Islet precursor cell (in vitro differentiated cells): Measurements from ENCODE around the gene TSC1.
"Not testable (repeated sequence)": the region's sequence is repeated elsewhere in the genome, so short reads cannot be mapped to it uniquely, and the experiment has no call there.

Source experiments
- DNase-seq: peaks from one replicate; pipeline ENCODE4 v3.0.0-alpha.2; 2018

The TSC1 gene

GRCh38 chr9:132944294-132945185 lies at the start of gene TSC1:
TSC1 (minus strand) TSS chr9:132944616; CDS start chr9:132928872, 15,744 bp downstream.
- peak; percentile 98 for DNase-seq

GRCh38 chr9:132993511-132993939 lies 49.1 kb upstream of the TSC1 start:
- DNase-seq = no peak

- DNase-seq = no peak
Measured at GRCh38 chr9:132991351-132992300, 47.2 kb upstream of the TSC1 start.

DNA sequence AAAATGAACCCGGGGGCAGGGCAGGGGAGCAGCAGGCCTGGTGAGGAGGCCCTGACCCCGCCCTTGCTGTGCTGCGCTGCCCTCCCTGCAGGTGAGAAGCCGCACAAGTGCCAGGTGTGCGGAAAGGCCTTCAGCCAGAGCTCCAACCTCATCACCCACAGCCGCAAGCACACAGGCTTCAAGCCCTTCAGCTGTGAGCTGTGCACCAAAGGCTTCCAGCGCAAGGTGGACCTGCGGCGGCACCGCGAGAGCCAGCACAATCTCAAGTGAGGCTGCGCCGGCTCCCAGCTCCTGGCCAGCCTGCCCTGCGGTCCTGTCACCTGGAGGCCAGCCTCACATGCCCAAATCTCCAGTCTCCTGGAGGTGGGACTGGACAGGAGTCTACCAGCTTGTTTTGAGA lies 46.4 kb upstream of the TSC1 start:
- no peak for DNase-seq

DNA sequence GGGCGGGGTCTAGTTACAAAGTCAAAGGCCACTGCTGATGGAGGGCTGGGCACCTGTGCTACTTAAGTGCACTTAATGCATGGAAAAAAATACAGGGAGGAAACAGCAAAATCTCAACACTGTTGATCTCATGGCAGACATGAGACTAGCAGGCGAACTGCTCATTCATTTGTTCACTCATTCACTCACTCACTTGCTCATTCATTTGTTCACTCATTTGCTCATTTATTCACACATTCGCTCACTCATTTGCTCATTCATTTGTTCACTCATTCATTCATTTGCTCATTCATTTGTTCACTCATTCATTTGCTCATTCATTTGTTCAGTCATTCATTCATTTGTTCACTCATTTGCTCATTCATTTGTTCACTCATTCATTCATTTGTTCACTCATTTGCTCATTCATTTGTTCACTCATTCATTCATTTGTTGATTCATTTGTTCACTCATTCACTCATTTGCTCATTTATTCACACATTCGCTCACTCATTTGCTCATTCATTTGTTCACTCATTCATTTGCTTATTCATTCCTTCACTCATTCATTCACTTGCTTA lies 45.7 kb upstream of the TSC1 start:
- DNase-seq = not testable (repeated sequence)

DNA sequence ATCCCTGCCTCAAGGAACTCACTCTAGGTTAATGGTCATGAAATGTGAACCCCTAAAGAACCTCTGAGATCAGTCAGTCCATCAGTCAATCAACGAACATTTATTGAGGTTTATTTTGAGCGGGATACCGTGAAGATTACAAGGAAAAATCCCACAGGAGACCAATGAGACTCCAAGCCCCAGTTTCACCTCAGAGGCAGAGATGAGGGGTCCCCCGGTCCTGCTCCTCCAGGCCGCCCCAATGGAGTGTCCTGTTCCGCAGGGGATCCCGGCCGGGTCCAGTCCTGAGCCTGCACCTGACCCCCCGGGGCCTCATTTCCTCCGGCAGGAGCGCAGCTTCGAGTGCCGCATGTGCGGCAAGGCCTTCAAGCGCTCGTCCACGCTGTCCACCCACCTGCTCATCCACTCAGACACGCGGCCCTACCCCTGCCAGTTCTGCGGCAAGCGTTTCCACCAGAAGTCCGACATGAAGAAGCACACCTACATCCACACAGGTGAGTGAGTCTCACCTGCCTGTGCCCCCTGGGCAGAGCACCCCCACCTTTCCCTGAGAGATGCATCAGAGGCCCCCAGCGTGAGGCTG lies 45.1 kb upstream of the TSC1 start:
- no peak for DNase-seq

DNA sequence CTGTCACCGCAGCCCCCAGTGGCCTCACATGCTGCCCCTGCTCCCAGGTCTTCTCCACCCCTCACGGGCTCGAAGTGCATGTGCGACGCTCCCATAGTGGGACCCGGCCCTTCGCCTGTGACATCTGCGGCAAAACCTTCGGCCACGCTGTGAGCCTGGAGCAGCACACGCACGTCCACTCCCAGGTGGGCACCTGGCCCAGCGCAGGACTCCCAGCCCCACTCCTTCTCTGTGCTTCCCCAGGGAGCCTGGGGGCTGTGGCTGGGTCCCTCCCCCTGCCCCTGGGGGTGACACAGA lies 44.5 kb upstream of the TSC1 start:
- DNase-seq = no peak

- no peak for DNase-seq
Measured at GRCh38 chr9:132988244-132989013, 44.0 kb upstream of the TSC1 start.

DNA sequence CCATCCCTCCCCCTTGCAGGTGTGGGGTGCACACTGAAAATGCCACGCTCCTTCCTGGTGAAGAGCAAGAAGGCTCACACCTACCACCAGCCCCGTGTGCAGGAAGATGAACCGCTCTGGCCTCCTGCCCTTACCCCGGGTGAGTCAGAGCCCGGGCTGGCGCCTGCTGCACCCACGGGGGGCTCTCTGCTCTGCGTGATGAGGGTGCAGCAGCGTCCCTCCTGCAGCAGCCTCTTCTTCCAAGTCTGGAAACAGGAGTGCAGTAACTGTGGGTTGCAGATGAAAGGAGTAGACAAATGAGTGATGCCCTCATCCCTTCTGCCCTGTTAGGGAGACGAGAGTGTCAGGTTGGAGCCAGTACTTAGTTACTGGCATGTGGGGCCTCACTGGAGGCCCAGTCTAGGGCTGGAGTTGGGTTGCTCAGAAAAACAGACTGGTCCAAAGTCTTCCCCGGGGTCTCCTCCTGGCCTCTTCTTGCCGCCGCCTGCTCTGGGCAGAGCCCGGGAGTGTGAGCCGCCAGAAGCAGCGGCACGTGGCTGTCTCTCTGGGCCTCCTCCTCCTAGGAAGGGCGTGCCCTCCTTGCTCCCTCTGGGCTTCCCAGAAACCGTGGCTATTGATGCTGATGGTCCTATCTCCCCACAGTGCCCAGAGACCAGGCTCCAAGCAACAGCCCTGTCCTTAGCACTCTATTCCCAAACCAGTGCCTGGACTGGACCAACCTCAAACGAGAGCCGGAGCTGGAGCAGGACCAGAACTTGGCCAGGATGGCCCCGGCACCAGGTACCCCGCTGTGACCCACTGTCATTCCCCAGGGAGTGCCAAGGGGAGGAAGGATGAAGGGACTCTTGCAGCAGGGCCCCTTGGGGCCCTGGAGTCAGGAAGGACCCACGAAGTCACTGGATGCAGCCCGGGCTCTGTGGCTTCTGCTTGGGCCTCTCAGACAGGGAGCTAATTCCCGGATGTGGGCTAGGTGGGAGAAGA lies 42.5 kb upstream of the TSC1 start:
- DNase-seq = no peak

DNA sequence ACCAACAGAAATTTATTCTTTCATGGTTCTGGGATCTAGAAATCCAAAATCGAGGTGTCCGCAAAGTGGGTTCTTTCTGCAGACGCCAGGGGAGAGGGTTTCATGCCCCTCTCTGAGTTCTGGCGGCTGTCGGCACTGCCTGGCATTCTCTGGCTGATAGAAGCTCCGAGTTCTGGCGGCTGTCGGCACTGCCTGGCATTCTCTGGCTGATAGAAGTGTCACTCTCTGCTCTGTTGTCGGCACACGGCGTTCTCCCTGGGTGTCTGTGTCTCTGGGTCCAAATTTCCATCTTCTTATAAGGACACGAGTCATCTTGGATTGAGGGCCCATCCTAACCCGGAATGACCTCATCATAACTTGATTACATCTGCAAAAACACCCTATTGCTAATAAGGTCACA lies 41.7 kb upstream of the TSC1 start:
- no peak for DNase-seq

- DNase-seq = no peak
Measured at GRCh38 chr9:132985489-132985888, 41.1 kb upstream of the TSC1 start.

GRCh38 chr9:132985071-132985350 lies 40.6 kb upstream of the TSC1 start:
- no peak for DNase-seq

DNA sequence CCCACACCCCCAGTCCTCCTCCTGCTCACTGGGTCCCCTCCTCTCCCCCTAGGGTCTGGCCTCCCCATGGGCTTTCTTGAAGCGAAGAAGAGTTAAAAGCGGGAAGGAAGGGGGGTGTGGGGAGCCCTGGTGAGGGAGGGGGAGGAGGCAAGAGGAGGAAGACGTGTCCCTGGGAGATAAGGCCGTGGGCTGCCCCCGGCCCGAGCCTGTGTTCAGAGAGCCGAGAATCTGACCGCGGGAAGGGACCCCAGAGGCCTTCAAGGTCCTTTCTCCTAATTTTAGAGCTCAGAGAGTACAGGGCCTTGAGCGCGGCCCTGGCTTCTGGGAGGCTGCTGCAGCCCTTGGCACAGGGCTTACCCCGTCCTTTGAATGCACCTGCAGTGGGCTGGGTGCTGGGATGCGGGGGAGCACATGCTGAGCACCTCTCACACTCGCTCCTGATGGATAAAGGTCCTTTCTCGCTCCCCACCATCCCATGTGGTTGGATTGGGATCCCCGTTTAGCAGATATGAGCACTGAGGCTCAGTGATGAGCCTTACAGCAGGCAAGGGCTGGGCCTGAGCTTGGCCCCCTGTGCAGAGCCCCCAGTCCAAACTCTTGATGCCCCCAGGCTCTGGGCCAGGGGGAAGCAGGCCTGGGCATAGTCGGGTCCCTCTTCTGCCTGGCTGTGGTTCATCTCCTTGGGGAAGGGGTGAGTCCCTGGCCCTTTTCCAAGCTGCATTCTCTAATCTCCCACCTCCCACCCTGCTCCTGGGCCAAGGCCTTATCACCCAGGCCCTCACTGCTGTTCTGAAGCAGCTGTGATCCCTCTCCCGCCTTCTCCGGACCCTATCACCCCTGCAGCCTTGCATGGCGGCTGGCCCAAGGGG lies 40.0 kb upstream of the TSC1 start:
- DNase-seq = no peak

- DNase-seq = no peak
Measured at GRCh38 chr9:132983491-132984201, 39.2 kb upstream of the TSC1 start.

- DNase-seq = no peak
Measured at GRCh38 chr9:132982458-132982857, 38.0 kb upstream of the TSC1 start.

- DNase-seq = no peak
Measured at GRCh38 chr9:132980157-132980556, 35.7 kb upstream of the TSC1 start.

DNA sequence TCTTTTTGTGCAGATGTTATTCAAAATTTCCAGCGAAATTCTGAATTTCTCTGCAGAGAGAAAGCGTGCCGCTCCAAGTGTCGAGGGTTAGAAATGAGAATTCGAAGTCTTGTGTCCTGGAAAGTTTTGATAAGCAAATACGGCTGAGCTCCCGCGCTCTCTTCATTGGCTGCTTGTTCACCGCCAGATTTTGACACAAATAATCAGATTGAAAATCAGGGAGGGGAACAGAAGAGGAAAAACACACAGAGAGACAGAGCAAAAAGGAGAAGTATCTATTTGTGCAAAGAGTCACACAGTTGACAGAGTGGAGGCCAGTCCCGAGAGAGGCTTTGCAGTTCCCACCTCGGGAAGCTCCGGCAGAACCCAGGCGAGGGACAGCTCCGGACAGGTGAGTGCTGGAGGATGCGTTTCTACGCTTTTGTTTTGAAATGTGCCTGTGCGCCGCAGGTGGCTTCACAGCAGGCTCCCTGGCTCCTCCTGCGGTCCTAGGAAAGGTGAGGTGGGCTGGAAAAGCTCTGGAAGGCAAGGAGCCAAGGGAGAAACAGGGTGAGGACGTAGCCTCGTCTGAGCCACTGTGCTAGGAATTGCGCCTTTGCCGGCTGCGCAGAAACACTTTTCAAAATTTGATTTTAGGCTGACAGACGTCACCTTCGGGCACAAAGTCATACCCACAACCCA lies 34.2 kb upstream of the TSC1 start, which contains the start of gene GFI1B:
TSS of gene GFI1B (plus strand) at position 244 of the 681 bp plus-strand sequence. CDS start 7,985 bp downstream, outside the sequence.
- DNase-seq = no peak

DNA sequence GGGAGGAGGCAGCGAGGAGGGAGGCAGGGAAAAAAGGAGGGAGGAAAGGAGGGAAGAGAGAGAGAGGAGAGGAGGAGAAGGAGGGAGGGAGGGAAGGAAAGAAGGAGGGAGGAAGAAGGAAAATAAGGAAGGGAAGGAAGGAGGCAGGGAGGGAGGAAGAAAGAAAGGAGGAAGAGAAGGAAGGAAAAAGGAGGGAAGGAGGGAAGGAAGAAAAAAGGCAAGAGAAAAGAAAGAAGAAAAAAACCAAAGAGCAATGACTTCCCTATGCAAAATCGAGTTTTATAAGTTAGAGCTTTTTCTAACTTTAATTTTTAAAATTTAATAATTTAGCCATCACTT lies 33.7 kb upstream of the TSC1 start:
- no peak for DNase-seq

DNA sequence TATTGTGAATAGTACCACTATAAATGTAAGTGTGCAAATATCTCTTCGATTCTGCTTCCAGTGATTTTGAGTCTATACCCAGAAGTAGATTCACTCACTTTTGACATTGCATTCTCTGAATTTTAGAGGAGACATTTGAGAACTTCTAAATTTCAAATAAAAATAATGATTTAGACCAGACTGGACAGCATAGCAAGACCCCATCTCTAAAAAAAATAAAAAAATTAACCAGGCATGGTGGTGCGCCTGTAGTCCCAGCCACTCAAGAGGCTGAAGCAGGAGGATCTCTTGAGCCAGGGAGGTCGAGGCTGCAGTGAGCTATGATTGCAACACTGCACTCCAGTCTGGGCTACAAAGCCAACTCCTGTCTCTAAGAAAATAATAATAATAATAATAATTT lies 32.2 kb upstream of the TSC1 start:
- DNase-seq = no peak
